Activated CD4-positive, alpha-beta T cell treated with anti-CD3 and anti-CD28 coated beads, Interleukin-2, amount 50 U/mL, for 24 hours (primary cell): ENCODE data around the gene TANGO6.
"Not testable (repeated sequence)": the region's sequence is repeated elsewhere in the genome, so short reads cannot be mapped to it uniquely, and the experiment has no call there.

ENCODE experiments used
- DNase-seq, 2 donors: peaks; one replicate each; pipeline ENCODE4 v3.0.0-alpha.2; 2020; ENCODE audit warnings: low read depth in 1 of 2, low spot score in 1 of 2

TANGO6 gene

GRCh38 chr16:69114346-69114975 lies 271.1 kb downstream of the TANGO6 start:
- DNase-seq = no peak

DNA sequence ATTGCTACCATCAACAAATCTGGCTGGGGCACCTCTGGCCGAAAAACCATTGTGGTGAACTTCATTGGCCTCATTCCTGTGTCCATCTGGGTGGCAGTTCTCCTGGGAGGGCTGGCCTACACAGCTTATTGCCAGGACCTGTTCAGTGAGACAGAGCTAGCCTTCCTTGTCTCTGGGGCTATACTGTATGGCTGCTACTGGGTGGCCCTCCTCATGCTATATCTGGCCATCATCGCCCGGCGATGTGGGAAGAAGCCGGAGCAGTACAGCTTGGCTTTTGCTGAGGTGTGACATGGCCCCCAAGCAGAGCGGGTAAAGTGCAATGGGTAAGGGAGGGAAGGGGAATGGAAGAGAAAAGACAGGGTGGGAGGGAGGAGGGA lies 271.6 kb downstream of the TANGO6 start:
- DNase-seq = no peak

- DNase-seq = no peak
These were observed 272.0 kb downstream of the TANGO6 start for GRCh38 chr16:69115361-69115760.

- no peak for DNase-seq
These were observed 272.5 kb downstream of the TANGO6 start for GRCh38 chr16:69115837-69116236.

- DNase-seq = no peak
These were observed 273.0 kb downstream of the TANGO6 start for GRCh38 chr16:69116256-69116875.

- DNase-seq = no peak
These were observed 273.6 kb downstream of the TANGO6 start for GRCh38 chr16:69116906-69117305.

- DNase-seq = no peak
These were observed 275.1 kb downstream of the TANGO6 start for GRCh38 chr16:69118468-69118867.

- no peak for DNase-seq
These were observed 275.7 kb downstream of the TANGO6 start for GRCh38 chr16:69118994-69119393.

- DNase-seq = no peak
These were observed 276.2 kb downstream of the TANGO6 start for GRCh38 chr16:69119536-69119935.

DNA sequence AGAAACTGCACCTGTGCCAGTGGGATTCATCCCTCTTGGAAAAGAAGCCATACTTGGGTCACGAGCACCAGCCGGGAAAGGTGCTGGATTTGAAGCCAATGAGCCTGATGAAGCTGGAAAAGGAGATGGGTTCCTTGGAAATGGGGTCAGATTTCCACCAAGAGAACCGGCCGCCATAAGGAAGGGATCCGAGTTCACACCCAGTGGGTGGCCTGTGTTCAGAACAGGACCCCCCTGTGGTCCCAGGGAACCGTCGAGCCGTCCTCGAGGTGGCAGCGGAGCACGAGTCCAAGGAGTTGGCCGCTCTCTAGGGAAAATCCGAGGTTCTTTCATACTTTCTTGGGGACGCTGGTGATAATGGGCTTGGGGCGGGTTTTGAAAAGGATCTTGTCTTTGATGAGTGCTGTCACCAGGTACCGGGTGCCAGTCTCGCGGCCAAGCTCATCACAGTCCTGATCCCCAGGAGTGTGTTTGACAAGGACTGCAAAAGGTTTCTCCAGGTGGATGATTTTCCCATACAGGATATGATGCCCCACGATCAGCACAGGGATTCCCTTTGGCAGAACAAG lies 276.8 kb downstream of the TANGO6 start:
- DNase-seq = no peak

GRCh38 chr16:69123910-69124309 lies 280.6 kb downstream of the TANGO6 start:
- DNase-seq = peak in 1 of 2 donors; percentile 48

GRCh38 chr16:69124406-69124805 lies 281.1 kb downstream of the TANGO6 start:
- not testable (repeated sequence) for DNase-seq

GRCh38 chr16:69124961-69125360 lies 281.6 kb downstream of the TANGO6 start:
- not testable (repeated sequence) for DNase-seq

DNA sequence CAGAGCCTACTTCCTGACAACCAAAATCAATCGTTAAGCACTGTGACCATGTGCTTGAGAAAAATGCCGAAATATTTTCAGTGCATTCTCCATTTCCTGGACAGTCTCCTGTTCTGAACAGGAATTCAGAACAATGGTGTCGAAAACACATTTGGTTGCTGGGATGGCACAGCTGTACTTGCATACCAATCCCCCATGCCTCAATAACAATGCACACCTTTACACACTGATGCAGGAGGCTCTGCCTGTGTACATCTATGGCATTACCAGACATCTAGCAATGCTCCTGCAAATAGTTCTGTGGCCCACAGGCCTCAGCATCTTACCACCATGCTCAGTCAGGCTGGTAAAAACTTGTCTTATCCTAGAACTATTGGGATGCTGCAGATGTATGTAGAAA lies 282.9 kb downstream of the TANGO6 start:
- no peak for DNase-seq

DNA sequence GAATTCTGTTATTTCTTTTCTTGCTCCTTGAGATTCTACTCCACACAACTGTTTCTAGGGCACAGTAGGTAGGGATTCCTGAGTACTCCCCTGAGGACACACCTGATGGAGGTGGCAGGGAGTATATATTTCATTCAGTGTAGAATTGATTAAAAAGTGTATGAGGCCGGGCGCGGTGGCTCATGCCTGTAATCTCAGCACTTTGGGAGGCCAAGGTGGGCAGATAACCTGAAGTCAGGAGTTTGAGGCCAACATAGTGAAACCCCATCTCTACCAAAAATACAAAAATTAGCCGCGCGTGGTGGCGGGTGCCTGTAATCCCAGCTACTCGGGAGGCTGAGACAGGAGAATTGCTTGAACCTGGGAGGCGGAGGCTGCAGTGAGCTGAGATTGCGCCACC lies 283.5 kb downstream of the TANGO6 start:
- DNase-seq = not testable (repeated sequence)

DNA sequence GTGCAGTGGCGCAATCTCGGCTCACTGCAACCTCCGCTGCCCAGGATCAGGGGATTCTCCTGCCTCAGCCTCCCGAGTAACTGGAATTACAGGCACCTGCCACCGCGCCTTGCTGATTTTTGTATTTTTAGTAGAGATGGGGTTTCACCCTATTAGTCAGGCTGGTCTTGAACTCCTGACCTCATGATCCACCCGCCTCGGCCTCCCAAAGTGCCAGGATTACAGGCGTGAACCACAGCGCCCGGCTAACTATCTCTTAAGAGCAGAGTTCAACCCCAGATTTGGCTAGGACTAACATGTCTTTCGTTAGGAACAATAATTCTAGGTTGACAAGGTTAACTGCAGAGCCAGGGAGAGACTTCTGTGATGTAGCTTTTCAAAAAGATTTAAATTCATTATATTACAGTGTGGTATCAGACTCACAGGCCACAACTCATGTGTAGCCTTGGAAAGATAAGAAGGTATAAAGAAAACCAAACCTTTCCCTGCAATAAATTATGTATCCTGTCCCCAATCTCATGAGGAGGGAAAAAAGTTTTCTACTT lies 284.7 kb downstream of the TANGO6 start:
- no peak for DNase-seq

- no peak for DNase-seq
These were observed 287.1 kb downstream of the TANGO6 start for GRCh38 chr16:69130461-69130860.

DNA sequence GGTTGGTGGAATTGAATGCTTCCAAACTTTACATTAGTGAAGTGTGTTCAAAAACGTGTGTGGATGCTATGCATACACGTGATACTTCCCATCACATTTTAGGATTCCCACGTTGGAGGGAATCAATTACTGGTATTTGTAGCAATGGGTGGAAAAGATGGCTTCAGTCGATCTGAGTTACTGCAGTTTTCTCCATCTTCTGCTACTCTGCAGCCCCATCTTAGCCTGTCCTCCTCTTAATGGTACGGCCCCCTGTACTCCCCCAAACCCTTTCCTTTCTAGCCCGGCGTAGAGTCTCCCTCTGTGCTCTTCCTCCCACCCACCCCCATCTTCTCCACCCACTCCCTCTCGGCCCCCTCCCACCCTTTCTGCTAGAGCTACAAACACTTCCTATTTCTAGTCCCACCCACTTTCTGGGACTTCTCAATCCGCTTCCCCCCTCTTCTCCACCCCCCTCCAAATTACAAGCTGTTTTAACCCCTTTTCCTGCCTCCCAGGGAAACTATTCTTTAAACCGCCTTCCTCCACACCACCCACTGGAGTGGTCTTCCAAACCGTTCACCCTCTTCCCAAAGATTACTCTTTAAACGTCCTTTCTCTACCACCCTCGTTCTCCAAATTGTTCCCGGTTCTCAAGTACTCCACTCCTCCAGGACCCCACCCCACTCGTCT lies 288.0 kb downstream of the TANGO6 start:
- no peak for DNase-seq

GRCh38 chr16:69131839-69132423 lies 288.6 kb downstream of the TANGO6 start:
- DNase-seq = peak; percentile 57 to 65

DNA sequence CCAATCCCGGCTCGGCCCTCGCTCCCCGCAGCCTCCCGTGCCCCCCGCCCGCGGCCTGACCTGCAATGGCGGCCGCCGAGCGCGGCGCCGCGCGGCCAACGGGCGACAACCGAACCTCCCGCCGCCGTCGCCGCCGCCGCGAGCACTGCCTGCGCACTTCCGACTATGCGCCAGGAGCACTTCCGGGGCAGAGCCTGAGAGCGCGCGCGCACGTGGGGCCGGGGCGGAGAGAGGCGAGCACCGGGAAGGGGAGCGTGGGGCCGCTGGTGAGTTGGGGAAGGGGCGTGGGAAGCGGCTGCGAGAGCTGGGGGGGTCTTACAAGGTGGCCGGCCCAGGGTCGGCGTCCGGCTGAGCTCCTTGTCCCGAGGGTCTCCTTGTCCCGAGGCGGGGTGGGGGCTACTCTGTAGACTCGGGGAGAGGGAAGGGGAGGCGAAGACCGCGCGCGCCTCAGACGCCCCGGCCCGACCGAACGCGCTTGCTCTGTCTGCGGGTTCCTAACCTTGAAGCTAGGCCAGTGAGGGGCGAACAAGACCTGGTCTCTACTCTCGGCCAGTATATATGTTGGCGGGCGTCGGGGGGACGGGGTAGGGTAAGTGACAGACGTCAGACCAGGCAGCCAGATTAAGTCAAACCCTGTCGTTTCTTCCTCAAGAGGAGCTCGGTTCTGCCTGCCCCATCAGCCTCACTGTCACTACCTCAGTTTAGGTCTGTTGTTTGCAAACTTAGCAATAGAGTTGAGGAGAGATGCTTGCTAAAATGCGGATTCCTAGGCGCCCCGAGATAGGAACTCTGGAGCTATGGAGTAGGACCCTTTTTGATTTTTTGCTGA lies 289.3 kb downstream of the TANGO6 start, which contains the start of the genes CHTF8 and UTP4:
CHTF8 (minus strand) TSS at position 165 of the 829 bp plus-strand sequence. CDS start 11,130 bp downstream, outside the sequence.
UTP4 (plus strand) TSS at position 226 of the 829 bp plus-strand sequence. CDS start 811 bp downstream, outside the sequence.
- peak; percentile 79 to 80 for DNase-seq
